Heart left ventricle (tissue), 16 donors: Measurements from ENCODE around the gene TRPC1. TPM values are rescaled to one million over a fixed set of nuclear protein-coding genes. Genes with fewer than 3 reads are reported as not detected.
"Not testable (repeated sequence)": the region's sequence is repeated elsewhere in the genome, so short reads cannot be mapped to it uniquely, and the experiment has no call there.

ENCODE experiments used
- ATAC-seq, 4 donors: fragments of 200-7000 bp; cut with Tn5 transposase; one replicate each; pipeline ENCODE4 v1.9.1; 2020 to 2022; ENCODE audit warnings: moderate library complexity in 4 of 4, mild to moderate bottlenecking in 3 of 4, moderate number of reproducible peaks in 1 of 4
- DNase-seq, 5 donors: peaks; one replicate each; pipeline ENCODE4 v3.0.0-alpha.2; 2020
- H3K27ac ChIP-seq, 12 donors: fragments of 200-600 bp; sonication (generic) in 4 of 12; one replicate each; pipeline versions ENCODE4 v1.5.0 to v1.8.0; 2016 to 2022; ENCODE audit warnings: mild to moderate bottlenecking in 2 of 12
- H3K27me3 ChIP-seq, 9 donors: fragments of 200-600 bp; sonication (generic) in 2 of 9; one replicate each; pipeline versions ENCODE4 v1.5.1 to v1.8.0; 2016 to 2022; ENCODE audit warnings: mild to moderate bottlenecking in 3 of 9
- H3K36me3 ChIP-seq, 9 donors: fragments of 200-600 bp; sonication (generic) in 2 of 9; one replicate each; pipeline versions ENCODE4 v1.5.0 to v1.8.0; 2018 to 2022; ENCODE audit warnings: mild to moderate bottlenecking in 2 of 9
- H3K4me1 ChIP-seq, 12 donors: fragments of 200-600 bp; sonication (generic) in 4 of 12; one replicate each; pipeline versions ENCODE4 v1.5.0 to v1.8.0; 2016 to 2022; ENCODE audit warnings: mild to moderate bottlenecking in 3 of 12
- H3K4me3 ChIP-seq, 12 donors: fragments of 200-600 bp; sonication (generic) in 4 of 12; one replicate each; pipeline versions ENCODE4 v1.5.0 to v1.8.0; 2017 to 2022; ENCODE audit warnings: mild to moderate bottlenecking in 9 of 12, moderate library complexity in 4 of 12
- H3K9me3 ChIP-seq, 12 donors: fragments of 200-600 bp; sonication (generic) in 4 of 12; one replicate each; pipeline versions ENCODE4 v1.5.0 to v1.8.0; 2016 to 2022; ENCODE audit warnings: mild to moderate bottlenecking in 1 of 12
- POLR2A ChIP-seq, 2 donors: fragments of 450-650 bp; IDR thresholded peaks; one replicate each; pipeline ENCODE4 v1.6.1; 2017; ENCODE audit warnings: antibody characterized with exemption in 2 of 2, mild to moderate bottlenecking in 2 of 2, moderate library complexity in 2 of 2
- WGBS, 4 donors: extraction: QIAGEN DNeasy Blood & Tissue Kit in 2 of 4; methylation state at CpG; one replicate each; pipeline versions ENCODE4 v1.1.5 to v1.1.7; 2013 to 2018; 5-methylcytosine and 5-hydroxymethylcytosine counted together
- intact Hi-C, 10 donors: fragments of 100-400 bp; cut with DNase I; formaldehyde crosslinking; loops; one replicate each; pipeline versions ENCODE4 v1.11.1 to v1.14.2; 2022
- polyA plus RNA-seq, 2 donors: library from polyadenylated mRNA; stranded (reverse); fragments of 200-250 nt; gene quantifications; one replicate each; pipeline ENCODE4 v1.2.3, GENCODE V29; 2013
- total RNA-seq, 9 donors: library from RNA; depleted of rRNA in 2 of 9; stranded (reverse); fragments of >200 nt in 2 of 9; fragmentation: NEBNext Ultra II Directional in 3 of 9; extraction: Animal tissue kit (Norgen Biotek cat#: 25700) in 3 of 9; gene quantifications; one replicate each; pipeline versions ENCODE4 v1.1.0 to v1.2.4, GENCODE V29; 2016 to 2023
- TF ChIP-seq, protein P1 (sequence below), 12 donors: fragments of 200-600 bp; sonication (generic) in 4 of 12; IDR thresholded peaks; one replicate each; pipeline versions ENCODE4 v1.5.0 to v1.8.0; 2018 to 2022; ENCODE audit warnings: antibody characterized with exemption in 12 of 12, mild to moderate bottlenecking in 5 of 12
- donor health status: ischemic (EF 13 %, LVEDD 7.1; RV severe dilation, severe dysfunction).
- donor health status: healthy with polysubstance abuse.
- donor health status: DM: no; HTN: yes; CAD: no.
- donor health status: DM: no; HTN: no; CAD: no.
- donor health status: ischemic (EF 25% LVEDD 6.9; RV normal size, moderate dysfunction).
- donor health status: ischemic (EF 25% LVEDD 5.7; RV mildly dilated, moderate dysfunction).
- donor health status: healthy.
- donor health status: DM: yes; HTN: yes; CAD: no.
- donor health status: ischemic (EF 35%, LVEDD 5.7; RV mildly dilated, moderate dysfunction).
- donor health status: nonischemic (EF 11% LVEDD 7.7; RV severe dilation, severe dysfunction).
- donor health status: DM: yes; HTN: yes; CAD: no.
- donor health status: PGD.
- donor health status: ischemic (EF 29% LVEDD 5.4; RV normal size, mild dysfunction).
- donor health status: nonischemic (EF 23%, LVEDD 6.1; RV moderate dilation, normal function).

TRPC1 gene
- total and polyA plus RNA-seq, 11 donors: 3.0 to 14.2 (median 10.0) TPM

DNA sequence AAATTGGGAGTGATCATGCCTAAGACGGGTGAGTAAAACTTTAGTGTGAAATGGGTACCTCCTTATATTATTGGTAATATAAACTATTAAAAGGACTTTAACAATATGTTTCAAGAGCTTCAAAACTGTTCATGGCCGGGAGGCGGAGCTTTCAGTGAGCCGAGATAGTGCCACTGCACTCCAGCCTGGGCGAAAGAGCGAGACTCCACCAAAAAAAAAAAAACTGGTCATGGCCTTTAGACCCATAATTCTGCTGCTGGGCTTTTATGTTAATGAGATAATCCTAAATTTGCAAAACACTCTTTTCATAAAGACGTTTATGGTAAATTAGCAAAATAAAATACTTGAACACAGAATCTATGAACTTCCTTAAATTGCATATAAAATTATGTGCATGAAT, 22.8 kb downstream of the TRPC1 start:
- no peaks in the 10 kb centered on the region for H3K4me1 ChIP-seq
- no peak for DNase-seq
- intact Hi-C loops: no loop called here
- TF ChIP-seq, protein P1, sequence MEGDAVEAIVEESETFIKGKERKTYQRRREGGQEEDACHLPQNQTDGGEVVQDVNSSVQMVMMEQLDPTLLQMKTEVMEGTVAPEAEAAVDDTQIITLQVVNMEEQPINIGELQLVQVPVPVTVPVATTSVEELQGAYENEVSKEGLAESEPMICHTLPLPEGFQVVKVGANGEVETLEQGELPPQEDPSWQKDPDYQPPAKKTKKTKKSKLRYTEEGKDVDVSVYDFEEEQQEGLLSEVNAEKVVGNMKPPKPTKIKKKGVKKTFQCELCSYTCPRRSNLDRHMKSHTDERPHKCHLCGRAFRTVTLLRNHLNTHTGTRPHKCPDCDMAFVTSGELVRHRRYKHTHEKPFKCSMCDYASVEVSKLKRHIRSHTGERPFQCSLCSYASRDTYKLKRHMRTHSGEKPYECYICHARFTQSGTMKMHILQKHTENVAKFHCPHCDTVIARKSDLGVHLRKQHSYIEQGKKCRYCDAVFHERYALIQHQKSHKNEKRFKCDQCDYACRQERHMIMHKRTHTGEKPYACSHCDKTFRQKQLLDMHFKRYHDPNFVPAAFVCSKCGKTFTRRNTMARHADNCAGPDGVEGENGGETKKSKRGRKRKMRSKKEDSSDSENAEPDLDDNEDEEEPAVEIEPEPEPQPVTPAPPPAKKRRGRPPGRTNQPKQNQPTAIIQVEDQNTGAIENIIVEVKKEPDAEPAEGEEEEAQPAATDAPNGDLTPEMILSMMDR (IDR thresholded peaks at IDR 0.05): no peak
- TF ChIP-seq POLR2A (IDR thresholded peaks at IDR 0.05): no peak
- no peak overlapping the region for H3K27ac ChIP-seq
- peaks cover 0 to 17% (median 0%) of the 10 kb centered on the region in 12 donors for H3K9me3 ChIP-seq
- no peaks in the 10 kb centered on the region for H3K27me3 ChIP-seq
- 94 to 97% (median 96%) methylated on average over 7 of the region's 7 CpGs for WGBS, 4 donors
- H3K4me3 ChIP-seq: no peak overlapping the region
- no peak for ATAC-seq
- H3K36me3 ChIP-seq: peaks cover 0 to 37% (median 13%) of the 10 kb centered on the region in 9 donors

DNA sequence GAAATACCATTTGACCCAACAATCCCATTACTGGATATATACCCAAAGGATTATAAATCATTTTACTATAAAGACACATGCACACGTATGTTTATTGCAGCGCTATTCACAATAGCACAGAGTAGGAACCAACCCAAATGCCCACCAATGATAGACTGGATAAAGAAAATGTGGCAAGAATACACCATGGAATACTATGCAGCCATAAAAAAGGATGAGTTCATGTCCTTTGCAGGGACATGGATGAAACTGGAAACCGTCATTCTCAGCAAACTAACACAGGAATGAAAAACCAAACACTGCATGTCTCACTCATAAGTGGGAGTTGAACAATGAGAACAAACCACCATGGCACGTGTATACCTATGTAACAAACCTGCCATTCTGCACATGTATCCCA, 26.7 kb downstream of the TRPC1 start:
- ATAC-seq, H3K4me1 ChIP-seq, H3K4me3 ChIP-seq, intact Hi-C loops, H3K27me3 ChIP-seq, DNase-seq, H3K27ac ChIP-seq: not testable (repeated sequence)
- WGBS, 4 donors: 95 to 98% (median 96%) methylated on average over 4 of the region's 4 CpGs
- Histone ChIP-seq H3K36me3 (peaks cover 0 to 31% (median 11%) of the 10 kb centered on the region in 9 donors), H3K9me3 (peaks cover 0 to 17% (median 0%) of the 10 kb centered on the region in 12 donors)

DNA sequence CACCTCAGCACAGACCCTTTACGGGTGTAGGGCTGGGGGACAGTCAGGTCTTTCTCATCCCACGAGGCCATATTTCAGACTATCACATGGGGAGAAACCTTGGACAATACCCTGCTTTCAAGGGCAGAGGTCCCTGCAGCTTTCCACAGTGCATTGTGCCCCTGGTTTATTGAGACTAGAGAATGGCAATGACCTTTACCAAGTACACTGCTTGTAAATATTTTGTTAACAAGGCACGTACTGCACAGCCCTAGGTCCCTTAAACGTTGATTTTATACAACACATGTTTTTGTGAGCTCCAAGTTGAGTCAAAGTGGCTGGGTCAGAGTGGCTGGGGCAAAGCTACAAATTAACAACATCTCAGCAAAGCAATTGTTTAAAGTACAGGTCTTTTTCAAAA, 28.8 kb downstream of the TRPC1 start:
- H3K4me1 ChIP-seq, H3K27me3 ChIP-seq, H3K4me3 ChIP-seq, ATAC-seq, H3K27ac ChIP-seq, intact Hi-C loops, DNase-seq: not testable (repeated sequence)
- Histone ChIP-seq H3K36me3 (peaks cover 0 to 31% (median 11%) of the 10 kb centered on the region in 9 donors), H3K9me3 (peaks cover 0 to 17% (median 0%) of the 10 kb centered on the region in 12 donors)
- WGBS, 4 donors: 86 to 93% (median 90%) methylated on average over 4 of the region's 4 CpGs

DNA sequence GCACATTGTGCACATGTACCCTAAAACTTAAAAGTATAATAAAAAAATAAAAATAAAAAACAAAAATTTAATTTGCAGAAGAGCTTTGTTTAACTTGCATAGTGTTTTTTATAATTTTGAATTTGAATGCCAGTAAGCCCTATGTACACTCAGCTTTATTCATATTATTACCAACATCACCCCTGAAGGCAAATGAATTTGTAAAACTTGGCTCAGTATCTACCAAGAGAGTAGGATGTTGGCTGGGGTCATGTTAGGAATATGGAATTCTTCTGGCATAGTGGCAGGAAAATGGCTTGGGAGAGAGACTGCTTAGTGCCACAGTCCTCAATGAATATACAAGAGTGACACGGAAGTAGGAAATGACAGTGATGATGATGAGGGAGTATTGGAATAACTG, 30.7 kb downstream of the TRPC1 start:
- 86 to 97% (median 93%) methylated on average over 1 of the region's 1 CpG for WGBS, 4 donors

GRCh38 chr3:142768338-142768737, 44.5 kb downstream of the TRPC1 start:
- intact Hi-C loops: no loop called here
- TF ChIP-seq, protein P1 (IDR thresholded peaks at IDR 0.05): no peak
- no peak for TF ChIP-seq POLR2A (IDR thresholded peaks at IDR 0.05)
- Histone ChIP-seq H3K27ac (no peak overlapping the region), H3K4me3 (no peak overlapping the region), H3K4me1 (no peaks in the 10 kb centered on the region), H3K27me3 (no peaks in the 10 kb centered on the region), H3K36me3 (peaks cover 0 to 54% (median 10%) of the 10 kb centered on the region in 9 donors), H3K9me3 (peaks cover 0 to 38% (median 11%) of the 10 kb centered on the region in 12 donors)
- no peak for DNase-seq
- no peak for ATAC-seq

More for the DNA sequence above, 30.7 kb downstream of the TRPC1 start:
- no peaks in the 10 kb centered on the region for H3K27me3 ChIP-seq
- TF ChIP-seq, protein P1 (IDR thresholded peaks at IDR 0.05): no peak
- TF ChIP-seq POLR2A (IDR thresholded peaks at IDR 0.05): no peak
- no peaks in the 10 kb centered on the region for H3K4me1 ChIP-seq
- H3K9me3 ChIP-seq: peaks cover 0 to 17% (median 0%) of the 10 kb centered on the region in 12 donors
- DNase-seq (no peak), ATAC-seq (no peak)
- H3K4me3 ChIP-seq: no peak overlapping the region
- intact Hi-C loops: no loop called here
- H3K27ac ChIP-seq: no peak overlapping the region
- H3K36me3 ChIP-seq: peaks cover 0 to 17% (median 3%) of the 10 kb centered on the region in 9 donors
